H9 (cell line): ENCODE measurements around the gene MAGI1. TPM values are rescaled to one million over a fixed set of nuclear protein-coding genes. Genes with fewer than 3 reads are reported as not detected.
A peak's percentile ranks its signal among the peaks of the same experiment; 100 is the strongest.
"Not testable (repeated sequence)": the region's sequence is repeated elsewhere in the genome, so short reads cannot be mapped to it uniquely, and the experiment has no call there.

ENCODE experiments used
- DNase-seq: peaks from one replicate; pipeline ENCODE4 v3.0.0-alpha.2; 2017
- H2AFZ ChIP-seq: one replicate; pipeline ENCODE4 v1.6.1; 2013; ENCODE audit warnings: mild to moderate bottlenecking, low read length, control low read depth, moderate library complexity
- H2AK5ac ChIP-seq: 2 replicates; pipeline ENCODE4 v1.6.1; 2013; ENCODE audit warnings: low read length, control low read depth, mixed read lengths; ENCODE audit not compliant: insufficient read length
- H2BK120ac ChIP-seq: one replicate; pipeline ENCODE4 v1.6.1; 2013; ENCODE audit warnings: low read depth, mild to moderate bottlenecking, low read length, control low read depth, inconsistent platforms; ENCODE audit not compliant: poor library complexity, severe bottlenecking
- H2BK12ac ChIP-seq: 2 replicates; pipeline ENCODE4 v1.6.1; 2013; ENCODE audit warnings: low read length, control low read depth, mixed read lengths, low read depth; ENCODE audit not compliant: insufficient read length
- H2BK15ac ChIP-seq: 2 replicates; pipeline ENCODE4 v1.6.1; 2013; ENCODE audit warnings: low read depth, low read length, control low read depth
- H2BK20ac ChIP-seq: one replicate; pipeline ENCODE4 v1.6.1; 2013; ENCODE audit warnings: low read depth, mild to moderate bottlenecking, low read length, control low read depth, inconsistent platforms; ENCODE audit not compliant: poor library complexity, severe bottlenecking
- H2BK5ac ChIP-seq: 2 replicates; pipeline ENCODE4 v1.6.1; 2013; ENCODE audit warnings: low read length, control low read depth, mixed read lengths; ENCODE audit not compliant: insufficient read length
- H3K14ac ChIP-seq: 2 replicates; pipeline ENCODE4 v1.6.1; 2013; ENCODE audit warnings: low read length, control low read depth; ENCODE audit not compliant: insufficient read depth
- H3K18ac ChIP-seq: 2 replicates; pipeline ENCODE4 v1.6.1; 2013; ENCODE audit warnings: low read depth, mild to moderate bottlenecking, mixed read lengths, low read length, control low read depth; ENCODE audit not compliant: insufficient read length
- H3K23ac ChIP-seq: 2 replicates; pipeline ENCODE4 v1.6.1; 2013; ENCODE audit warnings: low read length, control low read depth, mixed read lengths, low read depth; ENCODE audit not compliant: insufficient read length
- H3K23me2 ChIP-seq: 2 replicates; pipeline ENCODE4 v1.6.1; 2013; ENCODE audit warnings: low read depth, mild to moderate bottlenecking, mixed read lengths, low read length, control low read depth; ENCODE audit not compliant: insufficient read length, poor library complexity, severe bottlenecking
- H3K27ac ChIP-seq: 2 replicates; pipeline ENCODE4 v1.5.1; 2013; ENCODE audit warnings: low read length, control low read depth, mixed read lengths, low read depth; ENCODE audit not compliant: insufficient read length
- H3K27me3 ChIP-seq: 2 replicates; pipeline ENCODE4 v1.6.1; 2013; ENCODE audit warnings: low read length, control low read depth, inconsistent platforms; ENCODE audit not compliant: insufficient read depth
- H3K4ac ChIP-seq: 2 replicates; pipeline ENCODE4 v1.6.1; 2013; ENCODE audit warnings: low read depth, mild to moderate bottlenecking, control low read depth, inconsistent platforms, low read length, moderate library complexity
- H3K4me1 ChIP-seq: 2 replicates; pipeline ENCODE4 v1.6.1; 2013; ENCODE audit warnings: low read length, control low read depth, inconsistent platforms; ENCODE audit not compliant: insufficient read depth
- H3K4me2 ChIP-seq: 2 replicates; pipeline ENCODE4 v1.6.1; 2013; ENCODE audit warnings: low read length, control low read depth, mixed read lengths; ENCODE audit not compliant: insufficient read length, insufficient read depth
- H3K56ac ChIP-seq: 2 replicates; pipeline ENCODE4 v1.6.1; 2013; ENCODE audit warnings: low read depth, mild to moderate bottlenecking, mixed read lengths, low read length, control low read depth; ENCODE audit not compliant: insufficient read length
- H3K79me1 ChIP-seq: 2 replicates; pipeline ENCODE4 v1.6.1; 2013; ENCODE audit warnings: low read depth, mild to moderate bottlenecking, moderate library complexity, low read length, control low read depth, inconsistent platforms; ENCODE audit not compliant: insufficient read depth, poor library complexity, severe bottlenecking
- H3K79me2 ChIP-seq: 2 replicates; pipeline ENCODE4 v1.6.1; 2013; ENCODE audit warnings: low read length, control low read depth, inconsistent platforms; ENCODE audit not compliant: insufficient read depth
- H3K9ac ChIP-seq: 2 replicates; pipeline ENCODE4 v1.6.1; 2013; ENCODE audit warnings: low read length, control low read depth, mixed read lengths; ENCODE audit not compliant: insufficient read length; ENCODE audit errors: extremely low read depth
- H3K9me3 ChIP-seq: one replicate; pipeline ENCODE4 v1.6.1; 2013; ENCODE audit warnings: low read depth, low read length, inconsistent platforms; ENCODE audit not compliant: control insufficient read depth
- H3T11ph ChIP-seq: one replicate; pipeline ENCODE4 v1.6.1; 2013; ENCODE audit warnings: mild to moderate bottlenecking, low read length, control low read depth, inconsistent platforms
- H4K20me1 ChIP-seq: one replicate; pipeline ENCODE4 v1.6.1; 2013; ENCODE audit not compliant: control insufficient read depth, insufficient read length, insufficient read depth
- H4K5ac ChIP-seq: 2 replicates; pipeline ENCODE4 v1.6.1; 2013; ENCODE audit warnings: low read depth, mild to moderate bottlenecking, mixed read lengths, low read length, control low read depth; ENCODE audit not compliant: insufficient read length
- H4K8ac ChIP-seq: replicated peaks from 2 replicates; pipeline ENCODE4 v1.6.1; 2013; ENCODE audit warnings: low read length, control low read depth, mixed read lengths, low read depth; ENCODE audit not compliant: insufficient read length
- H4K91ac ChIP-seq: 2 replicates; pipeline ENCODE4 v1.6.1; 2013; ENCODE audit warnings: low read depth, mild to moderate bottlenecking, moderate library complexity, mixed read lengths, low read length, control low read depth; ENCODE audit not compliant: insufficient read length
- H3K27ac Mint-ChIP-seq, 3 experiments: 2 replicates in 2 of 3; 3 replicates in 1 of 3; pipeline ENCODE4 v1.8.0; 2020 to 2021; ENCODE audit warnings: mixed read lengths in 3 of 3, mild to moderate bottlenecking in 1 of 3, moderate library complexity in 1 of 3
- H3K27me3 Mint-ChIP-seq: 2 replicates; pipeline ENCODE4 v1.8.0; 2021; ENCODE audit warnings: low read depth, mild to moderate bottlenecking, moderate library complexity, mixed read lengths
- H3K36me3 Mint-ChIP-seq, 3 experiments: 2 replicates in 2 of 3; 3 replicates in 1 of 3; pipeline ENCODE4 v1.8.0; 2020 to 2021; ENCODE audit warnings: low read depth in 3 of 3, mixed read lengths in 3 of 3; ENCODE audit not compliant: insufficient read depth in 1 of 3
- H3K4me1 Mint-ChIP-seq, 2 experiments: 2 replicates each; pipeline ENCODE4 v1.8.0; 2020; ENCODE audit warnings: mixed read lengths in 2 of 2
- H3K4me3 Mint-ChIP-seq, 2 experiments: 2 replicates in 1 of 2; 3 replicates in 1 of 2; pipeline ENCODE4 v1.8.0; 2020 to 2021; ENCODE audit warnings: mild to moderate bottlenecking in 2 of 2, mixed read lengths in 2 of 2, moderate library complexity in 1 of 2
- H3K9me3 Mint-ChIP-seq, 2 experiments: 2 replicates in 1 of 2; 3 replicates in 1 of 2; pipeline ENCODE4 v1.8.0; 2020; ENCODE audit warnings: mild to moderate bottlenecking in 2 of 2, mixed read lengths in 2 of 2, moderate library complexity in 1 of 2
- WGBS: extraction: QIAGEN DNeasy Blood & Tissue Kit; methylation state at CpG from one replicate; pipeline ENCODE4 v1.1.7; 2013; ENCODE audit warnings: missing lambda C conversion rate, low lambda C conversion rate, mixed read lengths; ENCODE audit not compliant: insufficient read length; ENCODE audit errors: extremely low coverage; 5-methylcytosine and 5-hydroxymethylcytosine counted together
- total RNA-seq: library from RNA; stranded (reverse); gene quantifications from 2 replicates; pipeline ENCODE4 v1.2.1, GENCODE V29; 2021
- TF ChIP-seq, protein P1 (sequence below): fragments of 200-600 bp; sonication (generic); conservative IDR thresholded peaks from 3 replicates; pipeline ENCODE4 v1.8.0; 2021; ENCODE audit warnings: antibody characterized with exemption, mild to moderate bottlenecking

Gene MAGI1
- total RNA-seq, 1 experiment from 2014 or later: 65.7 TPM

DNA sequence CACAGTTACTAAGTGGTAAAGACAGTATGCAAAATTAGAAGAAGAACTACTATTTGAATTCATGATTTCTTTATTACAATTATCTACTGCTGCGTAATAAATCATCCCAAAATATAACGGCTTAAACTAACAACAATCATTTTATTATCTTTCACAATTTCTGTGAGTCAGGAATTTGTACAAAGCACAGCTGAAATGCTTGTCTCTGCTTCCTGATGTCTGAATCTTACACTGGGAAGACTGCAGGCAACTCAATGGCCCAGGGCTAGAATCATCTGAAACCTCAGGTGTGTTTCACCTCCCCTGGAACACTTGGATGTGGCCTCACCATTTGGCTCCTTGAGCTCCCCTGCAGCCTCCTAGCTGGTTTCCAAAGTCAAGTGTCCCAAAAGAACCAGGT lies 145.1 kb downstream of the MAGI1 start:
- Histone ChIP-seq H2BK15ac (no peak overlapping the region), H3K23ac (no peak overlapping the region), H4K91ac (no peak overlapping the region), H3K79me1 (peaks cover 12% of the 10 kb centered on the region), H3K9ac (no peak overlapping the region), H2BK120ac (no peak overlapping the region), H4K20me1 (no peaks in the 10 kb centered on the region), H3K79me2 (no peaks in the 10 kb centered on the region; the same call in 1 of the 2 replicates), H2AFZ (no peak overlapping the region), H3K14ac (no peak overlapping the region), H4K5ac (no peak overlapping the region), H2BK12ac (no peak overlapping the region), H3K9me3 (no peaks in the 10 kb centered on the region), H3T11ph (no peak overlapping the region), H3K27me3 (no peaks in the 10 kb centered on the region), H3K27ac (no peak overlapping the region), H2AK5ac (no peak overlapping the region), H3K56ac (no peak overlapping the region), H2BK5ac (no peak overlapping the region), H2BK20ac (no peak overlapping the region), H3K18ac (no peak overlapping the region), H3K4me2 (no peak overlapping the region), H3K4me1 (peaks cover 7% of the 10 kb centered on the region; the same call in 1 of the 2 replicates), H3K4ac (no peak overlapping the region), H3K23me2 (no peaks in the 10 kb centered on the region), H4K8ac (no peak overlapping the region)
- H3K9me3 Mint-ChIP-seq: no peaks in the 10 kb centered on the region
- no peak overlapping the region for H3K4me3 Mint-ChIP-seq
- 100% methylated on average over 2 of the region's 2 CpGs for WGBS
- peak overlapping the region in 2 of 3 experiments; percentile 3 to 35; a peak in 3 of 7 replicates for H3K27ac Mint-ChIP-seq
- TF ChIP-seq, protein P1, sequence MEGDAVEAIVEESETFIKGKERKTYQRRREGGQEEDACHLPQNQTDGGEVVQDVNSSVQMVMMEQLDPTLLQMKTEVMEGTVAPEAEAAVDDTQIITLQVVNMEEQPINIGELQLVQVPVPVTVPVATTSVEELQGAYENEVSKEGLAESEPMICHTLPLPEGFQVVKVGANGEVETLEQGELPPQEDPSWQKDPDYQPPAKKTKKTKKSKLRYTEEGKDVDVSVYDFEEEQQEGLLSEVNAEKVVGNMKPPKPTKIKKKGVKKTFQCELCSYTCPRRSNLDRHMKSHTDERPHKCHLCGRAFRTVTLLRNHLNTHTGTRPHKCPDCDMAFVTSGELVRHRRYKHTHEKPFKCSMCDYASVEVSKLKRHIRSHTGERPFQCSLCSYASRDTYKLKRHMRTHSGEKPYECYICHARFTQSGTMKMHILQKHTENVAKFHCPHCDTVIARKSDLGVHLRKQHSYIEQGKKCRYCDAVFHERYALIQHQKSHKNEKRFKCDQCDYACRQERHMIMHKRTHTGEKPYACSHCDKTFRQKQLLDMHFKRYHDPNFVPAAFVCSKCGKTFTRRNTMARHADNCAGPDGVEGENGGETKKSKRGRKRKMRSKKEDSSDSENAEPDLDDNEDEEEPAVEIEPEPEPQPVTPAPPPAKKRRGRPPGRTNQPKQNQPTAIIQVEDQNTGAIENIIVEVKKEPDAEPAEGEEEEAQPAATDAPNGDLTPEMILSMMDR: no peak
- DNase-seq: no peak
- peaks cover 56 to 68% of the 10 kb centered on the region in 2 experiments for H3K4me1 Mint-ChIP-seq
- no peaks in the 10 kb centered on the region for H3K27me3 Mint-ChIP-seq
- H3K36me3 Mint-ChIP-seq: peaks cover 0 to 4% (median 0%) of the 10 kb centered on the region in 3 experiments; a peak in 1 of 7 replicates

DNA sequence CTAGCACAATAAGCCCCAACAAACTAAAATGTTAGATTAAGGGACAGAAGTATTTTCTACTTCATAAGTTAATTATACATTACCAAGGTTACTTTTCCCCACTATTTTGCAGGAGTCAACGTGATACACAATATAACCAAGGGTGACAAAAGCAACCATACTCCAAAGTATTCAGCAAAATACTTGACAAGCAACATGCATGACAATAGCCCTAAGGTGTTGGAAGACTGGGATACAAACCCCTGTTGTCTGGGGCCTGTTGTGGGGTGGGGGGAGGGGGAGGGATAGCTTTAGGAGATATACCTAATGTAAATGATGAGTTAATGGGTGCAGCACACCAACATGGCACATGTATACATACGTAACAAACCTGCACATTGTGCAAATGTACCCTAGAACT lies 147.2 kb downstream of the MAGI1 start:
- H2AK5ac ChIP-seq, H3K18ac ChIP-seq, H3K4ac ChIP-seq, H3K4me3 Mint-ChIP-seq, H3K9me3 ChIP-seq, H4K8ac ChIP-seq, H3K9ac ChIP-seq, H3K79me2 ChIP-seq, H3K23me2 ChIP-seq, H3K27ac ChIP-seq, H3K14ac ChIP-seq, H3K23ac ChIP-seq, H3K56ac ChIP-seq, H2BK120ac ChIP-seq, H3K36me3 Mint-ChIP-seq, H2BK15ac ChIP-seq, H4K5ac ChIP-seq, H3K4me2 ChIP-seq, H3K27me3 Mint-ChIP-seq, H3K27me3 ChIP-seq, H3K9me3 Mint-ChIP-seq, H3K4me1 ChIP-seq, H3T11ph ChIP-seq, H4K91ac ChIP-seq, H2BK20ac ChIP-seq, DNase-seq, H2AFZ ChIP-seq, H2BK12ac ChIP-seq, H4K20me1 ChIP-seq, H2BK5ac ChIP-seq: not testable (repeated sequence)
- peaks cover 12% of the 10 kb centered on the region for H3K79me1 ChIP-seq
- no CpG with 5 or more reads among the region's 2 CpGs for WGBS
- peaks cover 56 to 71% of the 10 kb centered on the region in 2 experiments for H3K4me1 Mint-ChIP-seq
- peak overlapping the region in 2 of 3 experiments; percentile 50 to 52; a peak in 1 of 7 replicates for H3K27ac Mint-ChIP-seq
